ENCODE data around the gene CDC42BPB. TPM values are rescaled to one million over a fixed set of nuclear protein-coding genes. Genes with fewer than 3 reads are reported as not detected.

CDC42BPB gene
- total RNA-seq, 1 donor from 2014 or later = 103 TPM

GRCh38 chr14:102973706-102974285, 83.6 kb downstream of the CDC42BPB start:
- Mint-ChIP-seq H3K36me3 (peaks cover 31% of the 10 kb centered on the region), H3K9me3 (no peaks in the 10 kb centered on the region), H3K4me3 (no peak overlapping the region), H3K27ac (no peak overlapping the region), H3K27me3 (ENCODE audit: low read depth) (no peaks in the 10 kb centered on the region), H3K4me1 (no peaks in the 10 kb centered on the region)
- no peak for DNase-seq (ENCODE audit: low spot score in 2 of 2, unreplicated experiment in 2 of 2)
- no peak for TF ChIP-seq CTCF (IDR thresholded peaks at IDR 0.05; ENCODE audit: unreplicated experiment)

GRCh38 chr14:102971836-102972606, 85.3 kb downstream of the CDC42BPB start:
- Mint-ChIP-seq H3K36me3 (peaks cover 41% of the 10 kb centered on the region), H3K27ac (no peak overlapping the region), H3K4me1 (no peaks in the 10 kb centered on the region), H3K27me3 (ENCODE audit: low read depth) (no peaks in the 10 kb centered on the region), H3K4me3 (no peak overlapping the region), H3K9me3 (no peaks in the 10 kb centered on the region)
- DNase-seq (ENCODE audit: low spot score in 2 of 2, unreplicated experiment in 2 of 2) = no peak
- no peak for TF ChIP-seq CTCF (IDR thresholded peaks at IDR 0.05; ENCODE audit: unreplicated experiment)

- no peak for DNase-seq (ENCODE audit: low spot score in 2 of 2, unreplicated experiment in 2 of 2)
- H3K27ac Mint-ChIP-seq = no peak overlapping the region
- H3K27me3 Mint-ChIP-seq (ENCODE audit: low read depth) = no peaks in the 10 kb centered on the region
- TF ChIP-seq CTCF (IDR thresholded peaks at IDR 0.05; ENCODE audit: unreplicated experiment) = no peak
- H3K4me3 Mint-ChIP-seq = no peak overlapping the region
- peaks cover 46% of the 10 kb centered on the region for H3K36me3 Mint-ChIP-seq
- no peaks in the 10 kb centered on the region for H3K4me1 Mint-ChIP-seq
- H3K9me3 Mint-ChIP-seq = no peaks in the 10 kb centered on the region
Observed at GRCh38 chr14:102971314-102971713, 86.0 kb downstream of the CDC42BPB start.

GRCh38 chr14:102970496-102970895, 86.9 kb downstream of the CDC42BPB start:
- no peaks in the 10 kb centered on the region for H3K9me3 Mint-ChIP-seq
- no peak overlapping the region for H3K27ac Mint-ChIP-seq
- H3K4me3 Mint-ChIP-seq = no peak overlapping the region
- no peak for DNase-seq (ENCODE audit: low spot score in 2 of 2, unreplicated experiment in 2 of 2)
- H3K36me3 Mint-ChIP-seq = peaks cover 50% of the 10 kb centered on the region
- H3K4me1 Mint-ChIP-seq = no peaks in the 10 kb centered on the region
- TF ChIP-seq CTCF (IDR thresholded peaks at IDR 0.05; ENCODE audit: unreplicated experiment) = no peak
- H3K27me3 Mint-ChIP-seq (ENCODE audit: low read depth) = no peaks in the 10 kb centered on the region

- no peak for TF ChIP-seq CTCF (IDR thresholded peaks at IDR 0.05; ENCODE audit: unreplicated experiment)
- no peaks in the 10 kb centered on the region for H3K9me3 Mint-ChIP-seq
- no peak overlapping the region for H3K4me3 Mint-ChIP-seq
- peaks cover 52% of the 10 kb centered on the region for H3K36me3 Mint-ChIP-seq
- no peaks in the 10 kb centered on the region for H3K27me3 Mint-ChIP-seq (ENCODE audit: low read depth)
- no peaks in the 10 kb centered on the region for H3K4me1 Mint-ChIP-seq
- H3K27ac Mint-ChIP-seq = no peak overlapping the region
- no peak for DNase-seq (ENCODE audit: low spot score in 2 of 2, unreplicated experiment in 2 of 2)
Observed at GRCh38 chr14:102969901-102970300, 87.4 kb downstream of the CDC42BPB start.

Data from mesothelial cell of epicardium (in vitro differentiated cells).